Activated B cell treated with CpG ODN at 0.5 μM for 24 hours (primary cell): Measurements from ENCODE around the gene CDC6. TPM values are rescaled to one million over a fixed set of nuclear protein-coding genes. Genes with fewer than 3 reads are reported as not detected.
A peak's percentile ranks its signal among the peaks of the same experiment; 100 is the strongest.

Experiments used
- ATAC-seq: fragments of 200-7000 bp; cut with Tn5 transposase; one replicate; pipeline ENCODE4 v1.10.0; 2021; ENCODE audit warnings: low read depth, mild to moderate bottlenecking, moderate library complexity
- CTCF ChIA-PET: fragments of 350-600 bp; sonication (Branson Sonifier 250); formaldehyde crosslinking; loops from one replicate; lab custom pipeline; 2021; ENCODE audit warnings: antibody characterized with exemption; lab: Charles Lee
- POLR2A ChIA-PET: fragments of 350-600 bp; sonication (Branson Sonifier 250); formaldehyde crosslinking; loops from one replicate; lab custom pipeline; 2021; ENCODE audit warnings: antibody characterized with exemption; lab: Charles Lee
- DNase-seq: peaks from one replicate; pipeline ENCODE4 v3.0.0; 2022
- H3K27ac Mint-ChIP-seq: one replicate; pipeline ENCODE4 v1.8.0; 2020; ENCODE audit warnings: mixed read lengths
- H3K27me3 Mint-ChIP-seq: one replicate; pipeline ENCODE4 v1.8.0; 2021; ENCODE audit warnings: mixed read lengths
- H3K36me3 Mint-ChIP-seq: one replicate; pipeline ENCODE4 v1.8.0; 2021; ENCODE audit warnings: low read depth, mixed read lengths
- H3K4me1 Mint-ChIP-seq: one replicate; pipeline ENCODE4 v1.8.0; 2021; ENCODE audit warnings: mixed read lengths
- H3K4me3 Mint-ChIP-seq: one replicate; pipeline ENCODE4 v1.8.0; 2020; ENCODE audit warnings: mild to moderate bottlenecking, mixed read lengths
- H3K9me3 Mint-ChIP-seq: one replicate; pipeline ENCODE4 v1.8.0; 2020; ENCODE audit warnings: mixed read lengths
- intact Hi-C: fragments of 100-400 bp; cut with micrococcal nuclease; formaldehyde crosslinking; loops from one replicate; pipeline ENCODE4 v1.15.1; 2024
- total RNA-seq: library from RNA; stranded (reverse); gene quantifications from 2 replicates; pipeline ENCODE4 v1.2.3, GENCODE V29; 2022
- TF ChIP-seq, protein P1 (sequence below): fragments of 200-600 bp; IDR thresholded peaks from one replicate; pipeline ENCODE4 v1.8.0; 2022; ENCODE audit warnings: antibody characterized with exemption, mild to moderate bottlenecking

Gene CDC6
- total RNA-seq, 1 donor from 2014 or later = 9.7 TPM

DNA sequence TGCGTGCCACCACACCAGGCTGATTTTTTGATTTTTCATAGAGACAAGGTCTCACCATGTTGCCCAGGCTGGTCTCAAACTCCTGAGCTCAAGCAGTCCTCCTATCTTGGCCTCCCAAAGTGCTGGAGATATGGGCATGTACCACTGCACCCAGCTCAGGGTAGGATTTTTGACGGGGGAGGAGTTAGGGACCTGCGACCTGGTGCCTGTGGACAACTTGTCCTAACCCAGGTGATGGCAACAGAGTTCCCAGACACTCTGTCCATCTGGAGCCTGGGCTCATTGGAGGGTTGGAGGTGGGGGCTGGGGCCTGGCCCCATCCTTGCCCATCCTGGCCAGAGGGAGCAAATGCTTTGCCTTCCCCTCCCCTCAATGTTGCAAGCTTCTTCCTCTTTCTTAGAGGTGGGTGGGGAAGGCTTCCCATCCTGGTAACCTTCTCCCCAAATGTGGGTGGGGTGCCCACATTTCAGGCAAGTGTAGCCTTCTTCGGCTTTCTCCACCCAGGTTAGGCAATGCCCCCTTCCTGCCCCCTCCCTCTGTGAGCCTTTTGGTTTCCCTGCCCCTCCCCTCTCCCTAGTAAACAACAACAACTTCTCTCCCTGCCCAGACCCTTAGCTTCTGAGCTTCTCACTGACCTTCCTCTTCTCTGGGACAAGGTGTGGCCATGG, 46.2 kb downstream of the CDC6 start:
- ATAC-seq (no peak), DNase-seq (no peak)
- Mint-ChIP-seq H3K4me1 (peaks cover 72% of the 10 kb centered on the region), H3K36me3 (peaks cover 39% of the 10 kb centered on the region), H3K27me3 (no peaks in the 10 kb centered on the region), H3K27ac (peak overlapping the region; percentile 60), H3K4me3 (peak overlapping the region; percentile 53), H3K9me3 (no peaks in the 10 kb centered on the region)
- CTCF ChIA-PET = no interaction called here
- TF ChIP-seq, protein P1, sequence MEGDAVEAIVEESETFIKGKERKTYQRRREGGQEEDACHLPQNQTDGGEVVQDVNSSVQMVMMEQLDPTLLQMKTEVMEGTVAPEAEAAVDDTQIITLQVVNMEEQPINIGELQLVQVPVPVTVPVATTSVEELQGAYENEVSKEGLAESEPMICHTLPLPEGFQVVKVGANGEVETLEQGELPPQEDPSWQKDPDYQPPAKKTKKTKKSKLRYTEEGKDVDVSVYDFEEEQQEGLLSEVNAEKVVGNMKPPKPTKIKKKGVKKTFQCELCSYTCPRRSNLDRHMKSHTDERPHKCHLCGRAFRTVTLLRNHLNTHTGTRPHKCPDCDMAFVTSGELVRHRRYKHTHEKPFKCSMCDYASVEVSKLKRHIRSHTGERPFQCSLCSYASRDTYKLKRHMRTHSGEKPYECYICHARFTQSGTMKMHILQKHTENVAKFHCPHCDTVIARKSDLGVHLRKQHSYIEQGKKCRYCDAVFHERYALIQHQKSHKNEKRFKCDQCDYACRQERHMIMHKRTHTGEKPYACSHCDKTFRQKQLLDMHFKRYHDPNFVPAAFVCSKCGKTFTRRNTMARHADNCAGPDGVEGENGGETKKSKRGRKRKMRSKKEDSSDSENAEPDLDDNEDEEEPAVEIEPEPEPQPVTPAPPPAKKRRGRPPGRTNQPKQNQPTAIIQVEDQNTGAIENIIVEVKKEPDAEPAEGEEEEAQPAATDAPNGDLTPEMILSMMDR = no peak
- POLR2A ChIA-PET = interaction anchor here (0.6 to 1.2 kb wide), 8 partner anchors 9 to 74 kb away, joined by 3 to 8 read pairs (median 3); no protein-coding TSS in a partner anchor
- intact Hi-C loops = no loop called here

DNA sequence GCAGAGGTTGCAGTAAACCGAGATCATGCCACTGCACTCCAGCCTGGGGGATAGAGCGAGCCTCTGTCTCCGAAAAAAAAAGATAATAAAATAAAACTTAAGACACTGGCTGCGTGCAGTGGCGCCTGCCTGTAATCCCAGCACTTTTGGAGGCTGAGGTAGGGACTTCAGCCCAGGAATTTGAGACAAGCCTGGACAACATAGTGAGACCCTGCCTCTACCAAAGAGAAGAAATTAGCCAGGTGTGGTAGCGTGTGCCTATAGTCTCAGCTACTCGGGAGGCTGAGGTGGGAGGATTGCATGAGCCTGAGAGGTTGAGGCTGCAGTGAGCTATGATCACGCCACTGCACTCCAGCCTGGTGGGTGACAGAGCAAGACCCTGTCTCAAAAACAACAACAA, 47.9 kb downstream of the CDC6 start:
- ATAC-seq = no peak
- Mint-ChIP-seq H3K4me3 (no peak overlapping the region), H3K27ac (no peak overlapping the region), H3K36me3 (peaks cover 48% of the 10 kb centered on the region), H3K27me3 (no peaks in the 10 kb centered on the region), H3K4me1 (peaks cover 73% of the 10 kb centered on the region), H3K9me3 (no peaks in the 10 kb centered on the region)
- intact Hi-C loops = no loop called here
- TF ChIP-seq, protein P1 = no peak
- no peak for DNase-seq
- ChIA-PET POLR2A (no interaction called here), CTCF (no interaction called here)

GRCh38 chr17:40337351-40337750, 49.7 kb downstream of the CDC6 start:
- ATAC-seq = no peak
- H3K27me3 Mint-ChIP-seq = no peaks in the 10 kb centered on the region
- no peaks in the 10 kb centered on the region for H3K9me3 Mint-ChIP-seq
- peaks cover 37% of the 10 kb centered on the region for H3K36me3 Mint-ChIP-seq
- ChIA-PET POLR2A (no interaction called here), CTCF (no interaction called here)
- no peak overlapping the region for H3K4me3 Mint-ChIP-seq
- peaks cover 69% of the 10 kb centered on the region for H3K4me1 Mint-ChIP-seq
- no peak for DNase-seq
- no peak overlapping the region for H3K27ac Mint-ChIP-seq
- TF ChIP-seq, protein P1 = no peak
- intact Hi-C loops = no loop called here

DNA sequence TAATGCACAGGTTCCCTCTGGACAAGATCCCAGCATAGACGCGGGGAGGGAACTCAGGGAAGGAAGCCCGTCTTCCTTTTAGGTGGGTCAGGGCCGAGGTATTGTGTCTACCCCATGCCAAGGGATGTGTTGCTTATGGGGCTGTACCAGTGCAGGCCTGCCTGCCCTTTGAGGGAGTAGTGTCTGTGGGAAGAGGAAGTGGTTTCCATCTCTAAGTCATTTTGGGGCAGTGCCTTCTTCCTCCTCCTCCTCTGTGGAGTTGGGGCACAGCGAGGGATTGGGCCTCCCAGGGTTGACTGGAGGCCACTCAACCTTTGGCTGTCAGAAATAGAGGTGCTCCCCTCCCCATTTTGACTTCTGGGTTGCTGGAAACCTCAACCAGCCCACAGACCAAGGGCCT, 50.4 kb downstream of the CDC6 start:
- DNase-seq (no peak), ATAC-seq (no peak)
- Mint-ChIP-seq H3K4me3 (no peak overlapping the region), H3K4me1 (peaks cover 69% of the 10 kb centered on the region), H3K36me3 (peaks cover 35% of the 10 kb centered on the region), H3K27ac (peak overlapping the region; percentile 7), H3K27me3 (no peaks in the 10 kb centered on the region), H3K9me3 (no peaks in the 10 kb centered on the region)
- ChIA-PET POLR2A (no interaction called here), CTCF (no interaction called here)
- TF ChIP-seq, protein P1 = no peak
- intact Hi-C loops = no loop called here

GRCh38 chr17:40338941-40339649, 51.4 kb downstream of the CDC6 start:
- TF ChIP-seq, protein P1 = no peak
- ATAC-seq (no peak), DNase-seq (no peak)
- H3K9me3 Mint-ChIP-seq = no peaks in the 10 kb centered on the region
- H3K4me3 Mint-ChIP-seq = no peak overlapping the region
- H3K4me1 Mint-ChIP-seq = peaks cover 69% of the 10 kb centered on the region
- CTCF ChIA-PET = interaction anchor here (5.7 kb wide), 1 partner anchor 36 kb away, joined by 36 read pairs; no protein-coding TSS in a partner anchor
- H3K27me3 Mint-ChIP-seq = no peaks in the 10 kb centered on the region
- H3K36me3 Mint-ChIP-seq = peaks cover 31% of the 10 kb centered on the region
- intact Hi-C loops = no loop called here
- peak overlapping the region; percentile 27 for H3K27ac Mint-ChIP-seq
- POLR2A ChIA-PET = interaction anchor here (0.6 to 7.6 kb wide), 7 partner anchors 10 to 1349 kb away, joined by 3 to 96 read pairs (median 5); partner anchors contain the start of genes EIF1 and SMARCE1
